A549 (cell line): ENCODE data around the gene PRTFDC1. TPM values are rescaled to one million over a fixed set of nuclear protein-coding genes. Genes with fewer than 3 reads are reported as not detected.
A peak's percentile ranks its signal among the peaks of the same experiment; 100 is the strongest.

ENCODE experiments used
- ATAC-seq, 2 experiments: fragments of 200-7000 bp in 1 of 2; fragments of >200 bp in 1 of 2; cut with Nextera tagmentation in 1 of 2; cut with Tn5 transposase in 1 of 2; 3 replicates each; pipeline versions ENCODE4 v1.8.0 to v1.9.1; 2018 to 2020; ENCODE audit warnings: mild to moderate bottlenecking in 1 of 2, moderate library complexity in 1 of 2
- CTCF ChIA-PET: fragments of 300-600 bp; sonication (Branson Sonifier 250); formaldehyde crosslinking; extraction: SDS; loops from one replicate; lab custom pipeline; 2021; ENCODE audit warnings: antibody characterized with exemption, inconsistent platforms; lab: Yijun Ruan, JAX
- POLR2A ChIA-PET: fragments of 350-600 bp; formaldehyde crosslinking; extraction: SDS; loops from one replicate; lab custom pipeline; 2021; ENCODE audit warnings: antibody characterized with exemption, inconsistent platforms; lab: Yijun Ruan, JAX
- DNase-seq, 2 experiments: peaks; one replicate each; pipeline versions ENCODE4 v3.0.0 to v3.0.0-alpha.2; 2011 to 2016; ENCODE audit warnings: low read depth in 1 of 2, low spot score in 1 of 2
- FAIRE-seq: peaks from 2 replicates; lab custom pipeline; 2011; peaks lifted over from hg19 to GRCh38; lab: Jason Lieb, UNC
- H3K27ac ChIP-seq, 2 experiments: fragments of >200 bp; sonication (Bioruptor Twin); formaldehyde crosslinking; 3 replicates each; pipeline ENCODE4 v1.5.1; 2016 to 2017
- H3K4me1 ChIP-seq: fragments of >200 bp; sonication (Bioruptor Twin); formaldehyde crosslinking; 3 replicates; pipeline ENCODE4 v1.6.1; 2016
- H3K4me2 ChIP-seq: fragments of >200 bp; sonication (Bioruptor Twin); formaldehyde crosslinking; 3 replicates; pipeline ENCODE4 v1.6.1; 2016
- H3K4me3 ChIP-seq: fragments of >200 bp; sonication (Bioruptor Twin); formaldehyde crosslinking; 3 replicates; pipeline ENCODE4 v1.5.1; 2016
- H3K9me3 ChIP-seq: fragments of >200 bp; sonication (Bioruptor Twin); formaldehyde crosslinking; 3 replicates; pipeline ENCODE4 v1.6.1; 2016
- BHLHE40 ChIP-seq: IDR thresholded peaks from 2 replicates; pipeline ENCODE4 v1.6.1; 2012; ENCODE audit warnings: low read depth, low read length, inconsistent platforms
- CBX2 ChIP-seq: fragments of 200-600 bp; sonication (generic); IDR thresholded peaks from 2 replicates; pipeline ENCODE4 v1.6.1; 2016; ENCODE audit warnings: low read depth, mild to moderate bottlenecking, borderline replicate concordance
- CHD4 ChIP-seq: fragments of 200-600 bp; sonication (generic); IDR thresholded peaks from 2 replicates; pipeline ENCODE4 v1.6.1; 2016; ENCODE audit warnings: antibody characterized with exemption, mild to moderate bottlenecking, borderline replicate concordance
- CTCF ChIP-seq: fragments of >200 bp; sonication (Bioruptor Twin); formaldehyde crosslinking; IDR thresholded peaks from 3 replicates; pipeline ENCODE4 v1.5.1; 2016
- EHF ChIP-seq: fragments of 250-450 bp; sonication (Bioruptor Pico); IDR thresholded peaks from 2 replicates; pipeline ENCODE4 v1.5.0; 2020; ENCODE audit warnings: mild to moderate bottlenecking
- FOSL2 ChIP-seq, 2 experiments: fragments of 450-650 bp in 1 of 2; fragments of >200 bp in 1 of 2; sonication (Bioruptor Twin) in 1 of 2; formaldehyde crosslinking; IDR thresholded peaks; 2 replicates each; pipeline versions ENCODE4 v1.5.0 to v1.6.1; 2016 to 2020; ENCODE audit warnings: mild to moderate bottlenecking in 1 of 2, moderate library complexity in 1 of 2
- GATA3 ChIP-seq: IDR thresholded peaks from 2 replicates; pipeline ENCODE4 v1.6.1; 2012; ENCODE audit warnings: borderline replicate concordance
- HDAC2 ChIP-seq: fragments of 200-600 bp; sonication (generic); IDR thresholded peaks from 2 replicates; pipeline ENCODE4 v1.6.1; 2016
- HOXB5 ChIP-seq: fragments of 250-450 bp; sonication (Bioruptor Pico); IDR thresholded peaks from 2 replicates; pipeline ENCODE4 v1.5.0; 2020; ENCODE audit warnings: mild to moderate bottlenecking, moderate library complexity
- KDM5A ChIP-seq: fragments of 200-600 bp; sonication (generic); IDR thresholded peaks from 2 replicates; pipeline ENCODE4 v1.6.1; 2016; ENCODE audit warnings: antibody characterized with exemption, mild to moderate bottlenecking
- MAZ ChIP-seq: fragments of 150-350 bp; IDR thresholded peaks from 2 replicates; pipeline ENCODE4 v1.6.1; 2014; ENCODE audit warnings: antibody characterized with exemption, low read depth, low read length, borderline replicate concordance
- NFE2L2 ChIP-seq: fragments of 150-350 bp; conservative IDR thresholded peaks from 2 replicates; pipeline ENCODE4 v1.6.1; 2014; ENCODE audit warnings: low read length
- PHF8 ChIP-seq: fragments of 200-600 bp; sonication (generic); IDR thresholded peaks from 2 replicates; pipeline ENCODE4 v1.6.1; 2016; ENCODE audit warnings: low read depth, mild to moderate bottlenecking, antibody characterized with exemption, moderate library complexity, borderline replicate concordance
- POLR2A ChIP-seq: IDR thresholded peaks from 2 replicates; pipeline ENCODE4 v1.6.1; 2012; ENCODE audit warnings: mild to moderate bottlenecking, low read length
- POLR2AphosphoS2 ChIP-seq: conservative IDR thresholded peaks from 2 replicates; pipeline ENCODE4 v1.6.1; 2012; ENCODE audit warnings: low read length, improper control_type of control experiment, inconsistent platforms
- RAD21 ChIP-seq, 2 experiments: fragments of >200 bp in 1 of 2; sonication (Bioruptor Twin) in 1 of 2; formaldehyde crosslinking in 1 of 2; IDR thresholded peaks in 1 of 2; conservative IDR thresholded peaks in 1 of 2; 2 replicates in 1 of 2; 3 replicates in 1 of 2; pipeline ENCODE4 v1.6.1; 2012 to 2018; ENCODE audit warnings: inconsistent platforms in 1 of 2
- RCOR1 ChIP-seq: fragments of 150-350 bp; IDR thresholded peaks from 2 replicates; pipeline ENCODE4 v1.6.1; 2014; ENCODE audit warnings: antibody characterized with exemption, low read length, low read depth
- REST ChIP-seq: fragments of 200-600 bp; sonication (generic); IDR thresholded peaks from 2 replicates; pipeline ENCODE4 v1.6.1; 2016; ENCODE audit warnings: antibody characterized with exemption, mild to moderate bottlenecking, moderate library complexity
- RFX5 ChIP-seq: fragments of 450-650 bp; IDR thresholded peaks from 2 replicates; pipeline ENCODE4 v1.7.1; 2014; ENCODE audit warnings: antibody characterized with exemption, mild to moderate bottlenecking, moderate library complexity
- SMC3 ChIP-seq: fragments of >200 bp; sonication (Bioruptor Twin); formaldehyde crosslinking; IDR thresholded peaks from 3 replicates; pipeline ENCODE4 v1.6.1; 2018; ENCODE audit warnings: inconsistent platforms
- TFCP2L1 ChIP-seq: fragments of 250-450 bp; sonication (Bioruptor Pico); IDR thresholded peaks from 2 replicates; pipeline ENCODE4 v1.5.0; 2021; ENCODE audit warnings: mild to moderate bottlenecking
- WGBS: methylation state at CpG from one replicate; pipeline ENCODE4 v1.1.6; 2017; ENCODE audit errors: missing lambda C conversion rate; 5-methylcytosine and 5-hydroxymethylcytosine counted together
- polyA plus RNA-seq, 4 experiments: library from polyadenylated mRNA; depleted of rRNA in 3 of 4; stranded (reverse); fragments of >200 nt; fragmentation: RNase III in 1 of 4; extraction: RNeasy Plus Mini Kit Qiagen cat#74134 plus additional on column Dnase treatment in 1 of 4; gene quantifications; 2 replicates in 3 of 4; 3 replicates in 1 of 4; pipeline ENCODE4 v1.2.3, GENCODE V29; 2011 to 2017

Gene PRTFDC1
- polyA plus RNA-seq, 2 of the 4 experiments (the other 2 are of a cell fraction) = 35.6 to 39.2 TPM

- no peaks in the 10 kb centered on the region for H3K9me3 ChIP-seq
- CTCF ChIA-PET = interaction anchor here (1.8 to 2.6 kb wide), 4 partner anchors 10 to 374 kb away, joined by 6 to 9 read pairs (median 8); no protein-coding TSS in a partner anchor
- POLR2A ChIA-PET = no interaction called here
Measured at GRCh38 chr10:24991298-24991697, 38.9 kb upstream of the PRTFDC1 start.

GRCh38 chr10:24989867-24990266, 37.5 kb upstream of the PRTFDC1 start:
- 0% methylated on average over 1 of the region's 1 CpG for WGBS

More at GRCh38 chr10:24991298-24991697, 38.9 kb upstream of the PRTFDC1 start:
- Histone ChIP-seq H3K4me3 (no peak overlapping the region), H3K4me2 (no peak overlapping the region), H3K27ac (no peak overlapping the region), H3K4me1 (peaks cover 11% of the 10 kb centered on the region; the same call in 2 of the 3 replicates)
- FAIRE-seq (no peak), DNase-seq (no peak), ATAC-seq (no peak)
- no peak for TF ChIP-seq REST
- no peak for TF ChIP-seq NFE2L2
- no peak for TF ChIP-seq MAZ
- WGBS = 85% methylated on average over 13 of the region's 13 CpGs

More at GRCh38 chr10:24989867-24990266, 37.5 kb upstream of the PRTFDC1 start:
- H3K4me2 ChIP-seq = peak overlapping the region; percentile 47; the same call in 1 of the 3 replicates
- TF ChIP-seq RCOR1 = no peak
- no peak for TF ChIP-seq GATA3
- TF ChIP-seq PHF8 = no peak
- no peak for TF ChIP-seq CHD4
- TF ChIP-seq TFCP2L1 (CRISPR knock-in tag) = no peak
- TF ChIP-seq POLR2AphosphoS2 = no peak
- no peak for TF ChIP-seq RFX5
- no peak for TF ChIP-seq KDM5A
- TF ChIP-seq POLR2A = no peak
- no peak for TF ChIP-seq HOXB5 (CRISPR knock-in tag)
- TF ChIP-seq RAD21 (conservative IDR thresholded peaks at IDR 0.05 in 1 of 2, IDR thresholded peaks at IDR 0.05 in 1 of 2) = peak; percentile 72 to 88
- peak; percentile 61 for TF ChIP-seq CTCF
- no peak for TF ChIP-seq BHLHE40
- no peak for TF ChIP-seq CBX2
- no peak for TF ChIP-seq HDAC2
- peak; percentile 85 for TF ChIP-seq SMC3
- no peak for TF ChIP-seq EHF (CRISPR knock-in tag)
- no peak for TF ChIP-seq FOSL2 (IDR thresholded peaks at IDR 0.05)
- TF ChIP-seq FOSL2 (CRISPR knock-in tag; IDR thresholded peaks at IDR 0.05) = no peak
- DNase-seq (no peak), ATAC-seq (no peak), FAIRE-seq (no peak)
- no peaks in the 10 kb centered on the region for H3K9me3 ChIP-seq
- H3K4me3 ChIP-seq = no peak overlapping the region
- POLR2A ChIA-PET = interaction anchor here (0.6 kb wide), 1 partner anchor 265 kb away, joined by 3 read pairs; no protein-coding TSS in a partner anchor
- CTCF ChIA-PET = interaction anchor here (0.6 to 2.6 kb wide), 22 partner anchors 9 to 409 kb away, joined by 3 to 20 read pairs (median 4); no protein-coding TSS in a partner anchor
- H3K4me1 ChIP-seq = peaks cover 14% of the 10 kb centered on the region; the same call in 2 of the 3 replicates
- no peak overlapping the region for H3K27ac ChIP-seq
